WERI-Rb-1 (cell line): ENCODE results near the gene OR52J3.

Experiments
- DNase-seq: peaks from one replicate; pipeline ENCODE4 v3.0.0-alpha.2; 2020
- H3K27ac ChIP-seq: fragments of 250-450 bp; sonication (Bioruptor Pico); 2 replicates; pipeline ENCODE4 v1.5.1; 2020; ENCODE audit warnings: mild to moderate bottlenecking, moderate library complexity
- H3K27me3 ChIP-seq: fragments of 250-450 bp; sonication (Bioruptor Pico); 2 replicates; pipeline ENCODE4 v1.5.1; 2021; ENCODE audit warnings: mild to moderate bottlenecking, low read depth, moderate library complexity; ENCODE audit not compliant: insufficient read depth, severe bottlenecking
- H3K36me3 ChIP-seq: fragments of 250-450 bp; sonication (Bioruptor Pico); 2 replicates; pipeline ENCODE4 v1.5.1; 2020; ENCODE audit warnings: mild to moderate bottlenecking, moderate library complexity
- H3K4me3 ChIP-seq: 2 replicates; pipeline ENCODE4 v1.5.1; 2011; ENCODE audit warnings: low read depth, mild to moderate bottlenecking, control low read depth, low read length
- H3K9me3 ChIP-seq: fragments of 250-450 bp; sonication (Bioruptor Pico); 2 replicates; pipeline ENCODE4 v1.5.1; 2021; ENCODE audit warnings: mild to moderate bottlenecking, moderate library complexity; ENCODE audit not compliant: severe bottlenecking
- TF ChIP-seq, protein P1 (sequence below): IDR thresholded peaks from 2 replicates; pipeline ENCODE4 v1.5.1; 2011; ENCODE audit warnings: low read depth, mild to moderate bottlenecking, control low read depth, inconsistent platforms, low read length

The OR52J3 gene

DNA sequence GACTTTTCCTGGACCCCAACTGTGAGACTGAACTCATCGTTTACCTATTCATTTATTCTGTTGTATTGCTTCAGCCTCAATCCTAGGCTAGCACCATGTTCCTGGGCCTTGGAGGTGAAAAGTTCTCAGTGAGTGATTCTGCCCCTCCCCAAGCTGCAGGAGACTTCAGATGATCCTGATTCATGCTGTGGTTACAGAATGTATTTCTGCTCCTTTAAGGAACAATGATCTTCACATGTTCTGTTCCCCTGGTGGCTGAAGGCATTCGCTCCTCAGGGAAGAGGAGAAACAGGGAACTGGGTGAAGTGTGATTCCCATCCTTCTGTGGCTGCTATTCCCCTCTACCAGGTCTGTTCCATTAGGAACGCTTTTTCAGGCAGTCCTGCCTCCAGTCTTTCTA lies 25.5 kb downstream of the OR52J3 start:
- Histone ChIP-seq H3K9me3 (no peaks in the 10 kb centered on the region), H3K36me3 (no peaks in the 10 kb centered on the region), H3K27ac (no peak overlapping the region), H3K4me3 (no peak overlapping the region), H3K27me3 (peaks cover 31% of the 10 kb centered on the region)
- no peak for DNase-seq
- TF ChIP-seq, protein P1, sequence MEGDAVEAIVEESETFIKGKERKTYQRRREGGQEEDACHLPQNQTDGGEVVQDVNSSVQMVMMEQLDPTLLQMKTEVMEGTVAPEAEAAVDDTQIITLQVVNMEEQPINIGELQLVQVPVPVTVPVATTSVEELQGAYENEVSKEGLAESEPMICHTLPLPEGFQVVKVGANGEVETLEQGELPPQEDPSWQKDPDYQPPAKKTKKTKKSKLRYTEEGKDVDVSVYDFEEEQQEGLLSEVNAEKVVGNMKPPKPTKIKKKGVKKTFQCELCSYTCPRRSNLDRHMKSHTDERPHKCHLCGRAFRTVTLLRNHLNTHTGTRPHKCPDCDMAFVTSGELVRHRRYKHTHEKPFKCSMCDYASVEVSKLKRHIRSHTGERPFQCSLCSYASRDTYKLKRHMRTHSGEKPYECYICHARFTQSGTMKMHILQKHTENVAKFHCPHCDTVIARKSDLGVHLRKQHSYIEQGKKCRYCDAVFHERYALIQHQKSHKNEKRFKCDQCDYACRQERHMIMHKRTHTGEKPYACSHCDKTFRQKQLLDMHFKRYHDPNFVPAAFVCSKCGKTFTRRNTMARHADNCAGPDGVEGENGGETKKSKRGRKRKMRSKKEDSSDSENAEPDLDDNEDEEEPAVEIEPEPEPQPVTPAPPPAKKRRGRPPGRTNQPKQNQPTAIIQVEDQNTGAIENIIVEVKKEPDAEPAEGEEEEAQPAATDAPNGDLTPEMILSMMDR, result no peak

DNA sequence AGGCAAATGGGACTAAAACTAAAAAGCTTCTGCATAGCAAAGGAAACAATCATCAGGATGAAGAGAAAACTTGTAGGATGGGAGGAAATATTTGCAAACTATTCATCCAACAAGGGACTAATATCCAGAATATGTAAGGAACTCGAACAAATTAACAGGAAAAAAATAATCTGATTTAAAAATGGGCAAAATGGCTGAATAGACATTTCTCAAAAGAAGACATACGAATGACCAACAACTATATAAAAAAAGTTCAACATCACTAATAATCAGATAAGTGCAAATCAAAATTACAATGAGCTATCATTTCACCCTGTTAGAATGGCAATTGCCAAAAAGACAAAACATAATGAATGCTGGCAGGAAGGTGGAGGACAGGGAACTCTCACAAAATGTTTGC lies 35.1 kb downstream of the OR52J3 start:
- Histone ChIP-seq H3K27ac (no peak overlapping the region), H3K36me3 (no peaks in the 10 kb centered on the region), H3K9me3 (no peaks in the 10 kb centered on the region), H3K4me3 (no peak overlapping the region), H3K27me3 (peaks cover 39% of the 10 kb centered on the region)
- TF ChIP-seq, protein P1, result no peak
- DNase-seq, result no peak

DNA sequence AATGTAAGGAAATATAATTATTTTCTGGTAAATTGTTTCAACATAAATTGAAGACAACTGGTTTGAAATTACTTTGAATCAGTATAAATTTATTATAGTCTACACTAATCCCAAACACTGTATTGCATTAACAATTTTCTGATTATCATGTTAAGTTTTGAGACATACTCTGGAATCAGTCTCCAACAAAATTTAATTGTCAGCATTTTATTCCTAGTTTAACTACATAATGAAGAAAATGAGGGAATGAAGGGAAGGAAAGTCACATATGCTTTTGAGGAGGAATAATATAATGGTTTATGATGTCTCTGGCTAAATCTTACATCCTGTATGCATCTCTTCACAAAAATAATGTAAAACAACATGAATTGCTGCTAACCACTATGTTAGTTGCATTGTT lies 37.3 kb downstream of the OR52J3 start:
- Histone ChIP-seq H3K36me3 (no peaks in the 10 kb centered on the region), H3K27me3 (peaks cover 38% of the 10 kb centered on the region), H3K27ac (no peak overlapping the region), H3K4me3 (no peak overlapping the region), H3K9me3 (no peaks in the 10 kb centered on the region)
- TF ChIP-seq, protein P1, result no peak
- no peak for DNase-seq

DNA sequence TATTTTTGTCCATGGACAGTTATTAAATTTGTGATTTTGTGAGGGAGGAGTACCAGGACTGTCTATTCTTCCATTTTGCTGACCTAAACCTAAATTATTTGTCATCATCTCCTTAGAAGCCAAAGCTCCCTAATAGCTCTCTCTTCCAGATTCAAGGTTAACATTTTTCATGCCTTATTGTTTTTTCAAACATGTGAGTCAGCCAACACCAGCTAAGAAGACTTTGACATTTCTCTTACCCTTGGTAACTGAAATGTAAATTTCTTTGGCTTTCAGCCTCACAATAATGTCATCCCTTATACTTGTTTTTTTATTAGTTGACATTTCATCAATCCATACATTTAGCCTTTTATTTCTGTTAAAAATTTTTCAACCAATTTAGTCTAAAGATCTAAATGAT lies 42.2 kb downstream of the OR52J3 start:
- TF ChIP-seq, protein P1, result no peak
- Histone ChIP-seq H3K9me3 (no peaks in the 10 kb centered on the region), H3K27me3 (peaks cover 39% of the 10 kb centered on the region), H3K4me3 (no peak overlapping the region), H3K27ac (no peak overlapping the region), H3K36me3 (no peaks in the 10 kb centered on the region)
- no peak for DNase-seq

DNA sequence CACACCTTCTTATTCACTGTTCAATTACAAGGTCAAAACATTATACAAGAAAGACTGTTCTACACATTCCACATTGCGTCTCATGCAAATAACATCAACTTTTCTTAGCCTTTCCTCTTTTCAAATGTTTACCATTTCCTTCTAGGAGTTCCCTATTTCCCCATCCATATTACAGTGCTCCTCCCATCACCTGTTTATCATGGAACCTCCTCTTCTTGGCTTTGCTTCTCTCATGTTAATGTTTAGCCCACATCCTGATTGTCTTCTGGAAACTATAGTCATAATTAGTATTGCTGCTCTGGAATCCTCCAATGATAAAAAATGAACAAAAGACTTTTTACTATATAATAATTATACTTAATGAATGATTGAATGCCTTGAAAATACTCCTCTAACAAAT lies 44.3 kb downstream of the OR52J3 start:
- no peaks in the 10 kb centered on the region for H3K36me3 ChIP-seq
- H3K4me3 ChIP-seq, result no peak overlapping the region
- H3K27ac ChIP-seq, result no peak overlapping the region
- H3K9me3 ChIP-seq, result no peaks in the 10 kb centered on the region
- no peak for DNase-seq
- TF ChIP-seq, protein P1, result no peak
- peaks cover 24% of the 10 kb centered on the region for H3K27me3 ChIP-seq

DNA sequence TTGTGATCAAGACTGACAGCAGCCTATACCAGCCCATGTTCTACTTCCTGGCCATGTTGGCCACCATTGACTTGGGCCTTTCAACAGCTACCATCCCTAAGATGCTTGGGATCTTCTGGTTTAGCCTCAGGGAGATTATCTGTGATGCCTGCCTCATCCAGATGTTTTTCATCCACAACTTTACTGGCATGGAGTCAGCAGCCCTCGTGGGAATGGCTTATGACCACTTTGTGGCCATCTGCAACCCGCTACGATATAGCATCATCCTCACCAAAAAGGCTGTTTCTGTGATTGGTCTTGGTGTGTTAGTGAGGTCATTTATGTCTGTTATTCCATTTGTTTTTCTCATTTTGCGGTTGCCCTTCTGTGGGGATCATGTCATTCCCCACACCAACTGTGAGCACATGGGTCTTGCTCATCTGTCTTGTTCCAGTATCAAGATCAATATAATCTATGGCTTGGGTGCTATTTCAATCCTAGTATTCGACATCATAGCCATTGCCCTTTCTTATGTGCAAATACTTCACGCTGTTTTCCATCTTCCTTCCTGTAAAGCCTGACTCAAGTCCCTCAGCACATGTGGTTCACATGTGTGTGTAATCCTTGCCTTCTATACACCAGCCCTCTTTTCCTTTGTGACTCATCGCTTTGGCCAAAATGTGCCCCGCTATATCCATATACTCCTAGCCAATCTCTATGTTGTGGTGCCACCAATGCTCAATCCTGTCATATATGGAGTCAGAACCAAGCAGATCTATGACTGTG lies 46.7 kb downstream of the OR52J3 start:
- no peak overlapping the region for H3K27ac ChIP-seq
- no peaks in the 10 kb centered on the region for H3K36me3 ChIP-seq
- H3K27me3 ChIP-seq, result peaks cover 31% of the 10 kb centered on the region
- TF ChIP-seq, protein P1, result no peak
- no peak for DNase-seq
- H3K4me3 ChIP-seq, result no peak overlapping the region
- no peaks in the 10 kb centered on the region for H3K9me3 ChIP-seq
